IMR-90 (cell line): ENCODE measurements around the gene RAP2A. TPM values are rescaled to one million over a fixed set of nuclear protein-coding genes. Genes with fewer than 3 reads are reported as not detected.

Source experiments
- ATAC-seq: fragments of 200-7000 bp; cut with Tn5 transposase; 2 replicates; pipeline ENCODE4 v1.9.1; 2020; ENCODE audit warnings: low read depth, mild to moderate bottlenecking, moderate library complexity
- BruUV-seq: library from RNA; stranded (reverse); fragments of 400-500 nt; replicated peaks from 2 replicates; lab custom pipeline; 2021; lab: Mats Ljungman, UMichigan
- CTCF ChIA-PET: fragments of 300-600 bp; formaldehyde crosslinking; extraction: SDS; loops from one replicate; lab custom pipeline; 2021; ENCODE audit warnings: antibody characterized with exemption; lab: Yijun Ruan, JAX
- POLR2A ChIA-PET: fragments of 300-600 bp; sonication (Branson Sonifier 250); formaldehyde crosslinking; loops from one replicate; lab custom pipeline; 2022; ENCODE audit warnings: antibody characterized with exemption; ENCODE audit not compliant: unreplicated experiment; lab: Charles Lee
- DNase-seq: peaks from one replicate; pipeline ENCODE4 v3.0.0; 2013
- H2AFZ ChIP-seq: replicated peaks from 2 replicates; pipeline ENCODE3; 2013; ENCODE audit warnings: low read length, mild to moderate bottlenecking; ENCODE audit not compliant: poor library complexity
- H2AK5ac ChIP-seq: 2 replicates; pipeline ENCODE4 v1.6.1; 2013; ENCODE audit warnings: low read depth, low read length, inconsistent platforms
- H2AK9ac ChIP-seq: replicated peaks from 2 replicates; pipeline ENCODE3; 2013; ENCODE audit warnings: mild to moderate bottlenecking, low read depth, low read length, moderate library complexity; ENCODE audit not compliant: poor library complexity
- H2BK120ac ChIP-seq: 2 replicates; pipeline ENCODE4 v1.6.1; 2013; ENCODE audit warnings: low read depth, low read length, inconsistent platforms
- H2BK15ac ChIP-seq: 3 replicates; pipeline ENCODE4 v1.6.1; 2013; ENCODE audit warnings: low read depth, low read length, inconsistent platforms
- H2BK20ac ChIP-seq: 2 replicates; pipeline ENCODE4 v1.6.1; 2013; ENCODE audit warnings: low read depth, mild to moderate bottlenecking, inconsistent platforms, low read length, moderate library complexity
- H2BK5ac ChIP-seq: 2 replicates; pipeline ENCODE4 v1.6.1; 2013; ENCODE audit warnings: mild to moderate bottlenecking, low read depth, low read length, inconsistent platforms; ENCODE audit not compliant: poor library complexity, severe bottlenecking
- H3K14ac ChIP-seq: replicated peaks from 2 replicates; pipeline ENCODE4 v1.6.1; 2013; ENCODE audit warnings: low read depth, low read length, inconsistent platforms
- H3K18ac ChIP-seq: 2 replicates; pipeline ENCODE4 v1.6.1; 2013; ENCODE audit warnings: low read depth, low read length, control low read depth
- H3K23ac ChIP-seq: 2 replicates; pipeline ENCODE4 v1.6.1; 2013; ENCODE audit warnings: low read depth, low read length, inconsistent platforms
- H3K27ac ChIP-seq: 2 replicates; pipeline ENCODE4 v1.5.1; 2013; ENCODE audit warnings: mild to moderate bottlenecking, control low read depth, low read length; ENCODE audit not compliant: insufficient read depth
- H3K27me3 ChIP-seq: 2 replicates; pipeline ENCODE4 v1.6.1; 2013; ENCODE audit warnings: low read length; ENCODE audit not compliant: control insufficient read depth, insufficient read depth
- H3K36me3 ChIP-seq: 2 replicates; pipeline ENCODE4 v1.6.1; 2013; ENCODE audit warnings: low read length, mixed read lengths; ENCODE audit not compliant: control insufficient read depth, insufficient read depth
- H3K4ac ChIP-seq: 2 replicates; pipeline ENCODE4 v1.6.1; 2013; ENCODE audit warnings: low read depth, low read length, inconsistent platforms
- H3K4me1 ChIP-seq: 2 replicates; pipeline ENCODE4 v1.6.1; 2013; ENCODE audit warnings: low read length, mixed read lengths; ENCODE audit not compliant: control insufficient read depth, insufficient read depth
- H3K4me2 ChIP-seq: 2 replicates; pipeline ENCODE4 v1.6.1; 2013; ENCODE audit warnings: low read depth, mild to moderate bottlenecking, control low read depth, low read length, moderate library complexity
- H3K4me3 ChIP-seq: 2 replicates; pipeline ENCODE4 v1.5.1; 2013; ENCODE audit warnings: low read depth, mild to moderate bottlenecking, control low read depth, low read length, moderate library complexity; ENCODE audit not compliant: insufficient read depth
- H3K56ac ChIP-seq: 2 replicates; pipeline ENCODE4 v1.6.1; 2013; ENCODE audit warnings: low read length, inconsistent platforms; ENCODE audit not compliant: insufficient read depth; ENCODE audit errors: extremely low read depth
- H3K79me1 ChIP-seq, 2 experiments: 2 replicates each; pipeline ENCODE4 v1.6.1; 2013; ENCODE audit warnings: low read length in 2 of 2, inconsistent platforms in 1 of 2, low read depth in 1 of 2
- H3K9ac ChIP-seq: 2 replicates; pipeline ENCODE4 v1.6.1; 2013; ENCODE audit warnings: low read depth, low read length, control low read depth
- H3K9me1 ChIP-seq: 2 replicates; pipeline ENCODE4 v1.6.1; 2013; ENCODE audit warnings: low read length, inconsistent platforms; ENCODE audit not compliant: insufficient read depth
- H3K9me3 ChIP-seq: 2 replicates; pipeline ENCODE4 v1.6.1; 2013; ENCODE audit warnings: low read length; ENCODE audit not compliant: control insufficient read depth, insufficient read depth
- H4K20me1 ChIP-seq: 2 replicates; pipeline ENCODE4 v1.6.1; 2013; ENCODE audit warnings: low read length, inconsistent platforms; ENCODE audit not compliant: insufficient read depth
- H4K5ac ChIP-seq: 2 replicates; pipeline ENCODE4 v1.6.1; 2013; ENCODE audit warnings: mild to moderate bottlenecking, low read depth, low read length, control low read depth
- H4K8ac ChIP-seq, 2 experiments: 2 replicates each; pipeline ENCODE4 v1.6.1; 2013; ENCODE audit warnings: low read depth in 2 of 2, low read length in 2 of 2, control low read depth in 1 of 2, inconsistent platforms in 1 of 2
- H4K91ac ChIP-seq: 2 replicates; pipeline ENCODE4 v1.6.1; 2013; ENCODE audit warnings: low read depth, low read length, inconsistent platforms; ENCODE audit not compliant: insufficient read depth
- BHLHE40 ChIP-seq: fragments of 150-350 bp; IDR thresholded peaks from 2 replicates; pipeline ENCODE4 v1.6.1; 2016; ENCODE audit warnings: mild to moderate bottlenecking, low read depth, low read length
- CEBPB ChIP-seq: IDR thresholded peaks from 2 replicates; pipeline ENCODE4 v1.6.1; 2012; ENCODE audit warnings: low read depth, low read length, improper control_type of control experiment
- CHD1 ChIP-seq: IDR thresholded peaks from 2 replicates; pipeline ENCODE4 v1.6.1; 2012; ENCODE audit warnings: low read depth, low read length, improper control_type of control experiment
- ELK1 ChIP-seq: fragments of 150-350 bp; IDR thresholded peaks from 2 replicates; pipeline ENCODE4 v1.6.1; 2016; ENCODE audit warnings: low read depth, mild to moderate bottlenecking, low read length, moderate library complexity, borderline replicate concordance
- FOS ChIP-seq: fragments of 150-350 bp; IDR thresholded peaks from 2 replicates; pipeline ENCODE4 v1.6.1; 2016; ENCODE audit warnings: low read depth, low read length
- MAFK ChIP-seq: IDR thresholded peaks from 2 replicates; pipeline ENCODE4 v1.6.1; 2012; ENCODE audit warnings: low read depth, low read length, improper control_type of control experiment
- MAZ ChIP-seq: IDR thresholded peaks from 2 replicates; pipeline ENCODE4 v1.6.1; 2012; ENCODE audit warnings: low read depth, mild to moderate bottlenecking, low read length, improper control_type of control experiment, moderate library complexity, borderline replicate concordance
- MXI1 ChIP-seq: IDR thresholded peaks from 2 replicates; pipeline ENCODE4 v1.6.1; 2012; ENCODE audit warnings: low read depth, mild to moderate bottlenecking, low read length, moderate library complexity, borderline replicate concordance
- NFE2L2 ChIP-seq: fragments of 150-350 bp; IDR thresholded peaks from 2 replicates; pipeline ENCODE4 v1.6.1; 2016; ENCODE audit warnings: low read depth, mild to moderate bottlenecking, low read length
- POLR2A ChIP-seq: IDR thresholded peaks from 2 replicates; pipeline ENCODE4 v1.6.1; 2012; ENCODE audit warnings: mild to moderate bottlenecking, low read depth, low read length
- RAD21 ChIP-seq: IDR thresholded peaks from 2 replicates; pipeline ENCODE4 v1.6.1; 2012; ENCODE audit warnings: low read length, improper control_type of control experiment
- RCOR1 ChIP-seq: IDR thresholded peaks from 2 replicates; pipeline ENCODE4 v1.6.1; 2012; ENCODE audit warnings: mild to moderate bottlenecking, low read length, improper control_type of control experiment; ENCODE audit not compliant: insufficient replicate concordance
- SMC3 ChIP-seq: fragments of 150-350 bp; IDR thresholded peaks from 2 replicates; pipeline ENCODE4 v1.6.1; 2016; ENCODE audit warnings: low read depth, mild to moderate bottlenecking, antibody characterized with exemption, low read length, moderate library complexity
- WGBS, 2 experiments: methylation state at CpG; one replicate each; pipeline versions ENCODE4 v1.1.5 to v1.1.7; 2013; ENCODE audit warnings: missing lambda C conversion rate in 2 of 2; ENCODE audit not compliant: insufficient read length in 1 of 2; ENCODE audit errors: extremely low coverage in 2 of 2; 5-methylcytosine and 5-hydroxymethylcytosine counted together
- dilution Hi-C: fragments of 300-500 bp; cut with HindIII; formaldehyde crosslinking; loops from one replicate; pipeline ENCODE4 v1.14.3; 2018; ENCODE audit warnings: low sequenced_read_pairs; ENCODE audit not compliant: unreplicated experiment
- in situ Hi-C: fragments of 300-500 bp; cut with MboI; formaldehyde crosslinking; loops from 3 replicates; pipeline ENCODE4 v1.14.3; 2019; ENCODE audit warnings: low sequenced_read_pairs, inconsistent platforms, mixed read lengths
- intact Hi-C: fragments of 100-400 bp; cut with micrococcal nuclease; formaldehyde crosslinking; loops from 2 replicates; pipeline ENCODE4 v1.10.0; 2022
- polyA plus RNA-seq, 3 experiments: library from polyadenylated mRNA; depleted of rRNA; stranded (reverse); fragments of >200 nt; gene quantifications; 2 replicates each; pipeline ENCODE4 v1.2.3, GENCODE V29; 2012; ENCODE audit warnings: low replicate concordance in 1 of 3
- total RNA-seq: library from RNA; depleted of rRNA; stranded (reverse); fragments of >200 nt; gene quantifications from 2 replicates; pipeline ENCODE4 v1.2.3, GENCODE V29; 2012
- TF ChIP-seq, protein P1 (sequence below): conservative IDR thresholded peaks from 2 replicates; pipeline ENCODE4 v1.5.1; 2012; ENCODE audit warnings: mild to moderate bottlenecking, low read depth, low read length, improper control_type of control experiment
- TF ChIP-seq, protein P2 (sequence below): fragments of 150-350 bp; IDR thresholded peaks from 2 replicates; pipeline ENCODE4 v1.6.1; 2017; ENCODE audit warnings: mild to moderate bottlenecking, antibody characterized with exemption, low read length, low read depth

The RAP2A gene
- total and polyA plus RNA-seq, 2 of the 4 experiments (the other 2 are of a cell fraction): 6.4 to 21.0 TPM

DNA sequence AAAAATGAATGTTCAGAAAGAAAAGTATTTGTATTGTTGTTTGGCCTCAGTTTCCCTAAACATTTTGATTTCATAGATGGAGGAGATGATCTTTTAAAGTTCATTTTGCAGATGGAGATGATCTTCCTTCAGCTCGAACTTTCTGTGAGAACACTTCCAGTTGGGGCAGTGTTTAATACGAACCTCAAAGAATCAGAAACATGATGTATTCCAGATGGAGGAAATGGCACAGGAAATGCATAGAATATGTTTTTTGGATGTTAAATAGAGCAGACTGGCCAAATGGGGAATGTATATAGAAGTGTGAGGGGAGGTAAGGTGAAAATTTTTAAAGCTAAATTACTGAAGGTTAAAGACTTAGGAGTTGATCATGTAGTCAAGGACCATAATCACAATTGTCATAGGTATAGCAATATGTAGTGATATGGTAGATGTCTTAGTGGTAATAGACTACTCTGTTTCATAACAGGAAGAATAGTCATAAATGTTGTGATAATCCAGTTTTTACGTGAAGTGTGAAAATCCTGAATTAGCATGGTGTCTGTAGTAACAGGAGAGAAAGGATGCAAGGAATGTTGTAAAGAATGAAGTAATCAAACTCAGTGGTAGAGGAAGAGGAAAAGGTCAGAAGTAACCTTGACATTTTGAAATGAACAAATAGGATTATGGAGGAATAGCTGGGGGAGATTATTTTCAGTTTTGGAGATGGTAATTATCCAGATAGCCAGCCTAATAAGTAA, 5.1 kb downstream of the RAP2A start:
- no peak overlapping the region for H2BK120ac ChIP-seq
- WGBS, 2 experiments: 73% methylated on average over 2 of the region's 3 CpGs; no CpG with 5 or more reads in 1 of the 2 experiments
- ChIA-PET POLR2A (no interaction called here), CTCF (interaction anchor here (0.9 kb wide), 1 partner anchor 17 kb away, joined by 3 read pairs; no protein-coding TSS in a partner anchor)
- no peak overlapping the region for H4K8ac ChIP-seq
- no peak overlapping the region for H3K4ac ChIP-seq
- in situ Hi-C loops: no loop called here
- H4K20me1 ChIP-seq: peaks cover 9% of the 10 kb centered on the region
- no peak for DNase-seq
- no peaks in the 10 kb centered on the region for H3K27me3 ChIP-seq
- H2BK20ac ChIP-seq: no peak overlapping the region
- peaks cover 21 to 43% of the 10 kb centered on the region in 2 experiments for H3K79me1 ChIP-seq
- H4K5ac ChIP-seq: no peak overlapping the region
- 0 out of 2 replicates have a peak, but pooled peaks cover 2% of the 10 kb centered on the region for H3K36me3 ChIP-seq
- peaks cover 5% of the 10 kb centered on the region; the same call in 1 of the 2 replicates for H3K9me1 ChIP-seq
- H2AFZ ChIP-seq: no peak overlapping the region
- peaks cover 2% of the 10 kb centered on the region; the same call in 1 of the 2 replicates for H3K4me1 ChIP-seq
- no peak overlapping the region for H2BK15ac ChIP-seq
- H3K4me2 ChIP-seq: no peak overlapping the region
- no peak overlapping the region for H3K4me3 ChIP-seq
- intact Hi-C loops: loop anchor here (5.0 to 10.0 kb wide), 2 partner anchors 106 to 218 kb away; no protein-coding TSS in a partner anchor
- H4K91ac ChIP-seq: no peak overlapping the region
- H2BK5ac ChIP-seq: peak overlapping the region; percentile 17
- H2AK9ac ChIP-seq: no peak overlapping the region
- dilution Hi-C loops: no loop called here
- no peak overlapping the region for H3K56ac ChIP-seq
- H2AK5ac ChIP-seq: no peak overlapping the region
- no peak overlapping the region for H3K18ac ChIP-seq
- H3K14ac ChIP-seq: no peak overlapping the region
- no TSS peak for BruUV-seq
- no peak for ATAC-seq
- no peak overlapping the region for H3K9ac ChIP-seq
- H3K23ac ChIP-seq: no peak overlapping the region
- H3K9me3 ChIP-seq: no peaks in the 10 kb centered on the region
- H3K27ac ChIP-seq: no peak overlapping the region
- TF ChIP-seq, protein P1, sequence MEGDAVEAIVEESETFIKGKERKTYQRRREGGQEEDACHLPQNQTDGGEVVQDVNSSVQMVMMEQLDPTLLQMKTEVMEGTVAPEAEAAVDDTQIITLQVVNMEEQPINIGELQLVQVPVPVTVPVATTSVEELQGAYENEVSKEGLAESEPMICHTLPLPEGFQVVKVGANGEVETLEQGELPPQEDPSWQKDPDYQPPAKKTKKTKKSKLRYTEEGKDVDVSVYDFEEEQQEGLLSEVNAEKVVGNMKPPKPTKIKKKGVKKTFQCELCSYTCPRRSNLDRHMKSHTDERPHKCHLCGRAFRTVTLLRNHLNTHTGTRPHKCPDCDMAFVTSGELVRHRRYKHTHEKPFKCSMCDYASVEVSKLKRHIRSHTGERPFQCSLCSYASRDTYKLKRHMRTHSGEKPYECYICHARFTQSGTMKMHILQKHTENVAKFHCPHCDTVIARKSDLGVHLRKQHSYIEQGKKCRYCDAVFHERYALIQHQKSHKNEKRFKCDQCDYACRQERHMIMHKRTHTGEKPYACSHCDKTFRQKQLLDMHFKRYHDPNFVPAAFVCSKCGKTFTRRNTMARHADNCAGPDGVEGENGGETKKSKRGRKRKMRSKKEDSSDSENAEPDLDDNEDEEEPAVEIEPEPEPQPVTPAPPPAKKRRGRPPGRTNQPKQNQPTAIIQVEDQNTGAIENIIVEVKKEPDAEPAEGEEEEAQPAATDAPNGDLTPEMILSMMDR: no peak
- TF ChIP-seq RCOR1 (no peak), CEBPB (no peak), MAZ (no peak), RAD21 (no peak), NFE2L2 (no peak), MXI1 (no peak), ELK1 (no peak), SMC3 (no peak), POLR2A (no peak), MAFK (no peak), FOS (no peak), CHD1 (no peak), BHLHE40 (no peak)
- TF ChIP-seq, protein P2, sequence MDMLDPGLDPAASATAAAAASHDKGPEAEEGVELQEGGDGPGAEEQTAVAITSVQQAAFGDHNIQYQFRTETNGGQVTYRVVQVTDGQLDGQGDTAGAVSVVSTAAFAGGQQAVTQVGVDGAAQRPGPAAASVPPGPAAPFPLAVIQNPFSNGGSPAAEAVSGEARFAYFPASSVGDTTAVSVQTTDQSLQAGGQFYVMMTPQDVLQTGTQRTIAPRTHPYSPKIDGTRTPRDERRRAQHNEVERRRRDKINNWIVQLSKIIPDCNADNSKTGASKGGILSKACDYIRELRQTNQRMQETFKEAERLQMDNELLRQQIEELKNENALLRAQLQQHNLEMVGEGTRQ: no peak
